IMR-90 (cell line): Measurements from ENCODE around the gene UXS1.

Experiments
- CEBPB ChIP-seq: IDR thresholded peaks from 2 replicates; pipeline ENCODE4 v1.6.1; 2012; ENCODE audit warnings: low read depth, low read length, improper control_type of control experiment
- CTCF ChIP-seq: conservative IDR thresholded peaks from 2 replicates; pipeline ENCODE4 v1.5.1; 2012; ENCODE audit warnings: mild to moderate bottlenecking, low read depth, low read length, improper control_type of control experiment
- MAZ ChIP-seq: IDR thresholded peaks from 2 replicates; pipeline ENCODE4 v1.6.1; 2012; ENCODE audit warnings: low read depth, mild to moderate bottlenecking, low read length, improper control_type of control experiment, moderate library complexity, borderline replicate concordance
- POLR2A ChIP-seq: IDR thresholded peaks from 2 replicates; pipeline ENCODE4 v1.6.1; 2012; ENCODE audit warnings: mild to moderate bottlenecking, low read depth, low read length
- RAD21 ChIP-seq: IDR thresholded peaks from 2 replicates; pipeline ENCODE4 v1.6.1; 2012; ENCODE audit warnings: low read length, improper control_type of control experiment
- RCOR1 ChIP-seq: IDR thresholded peaks from 2 replicates; pipeline ENCODE4 v1.6.1; 2012; ENCODE audit warnings: mild to moderate bottlenecking, low read length, improper control_type of control experiment; ENCODE audit not compliant: insufficient replicate concordance
- RFX5 ChIP-seq: IDR thresholded peaks from 2 replicates; pipeline ENCODE4 v1.8.0; 2012; ENCODE audit warnings: low read depth, mild to moderate bottlenecking, low read length, moderate library complexity
- TF ChIP-seq, protein P1 (sequence below): fragments of 150-350 bp; IDR thresholded peaks from 2 replicates; pipeline ENCODE4 v1.6.1; 2017; ENCODE audit warnings: mild to moderate bottlenecking, antibody characterized with exemption, low read length, low read depth

DNA sequence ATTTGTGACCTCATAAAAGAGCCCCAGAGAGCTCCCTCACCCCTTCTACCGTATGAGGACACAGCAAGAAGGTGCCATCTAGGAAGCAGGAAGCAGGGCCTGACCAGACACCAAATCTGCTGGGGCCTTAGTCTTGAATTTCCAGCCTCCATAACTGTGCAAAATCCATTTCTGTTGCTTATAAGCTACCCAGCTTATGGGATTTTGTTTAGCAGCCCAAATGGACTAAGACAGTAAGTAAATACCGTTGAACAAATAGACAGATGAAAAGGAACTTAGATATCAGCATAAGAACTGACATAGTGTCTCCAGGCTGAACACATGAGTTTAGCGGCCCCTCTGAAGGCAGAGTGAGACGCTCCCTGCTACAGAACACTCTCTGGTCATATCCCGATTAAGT is 130.9 kb downstream of the UXS1 start:
- TF ChIP-seq, protein P1, sequence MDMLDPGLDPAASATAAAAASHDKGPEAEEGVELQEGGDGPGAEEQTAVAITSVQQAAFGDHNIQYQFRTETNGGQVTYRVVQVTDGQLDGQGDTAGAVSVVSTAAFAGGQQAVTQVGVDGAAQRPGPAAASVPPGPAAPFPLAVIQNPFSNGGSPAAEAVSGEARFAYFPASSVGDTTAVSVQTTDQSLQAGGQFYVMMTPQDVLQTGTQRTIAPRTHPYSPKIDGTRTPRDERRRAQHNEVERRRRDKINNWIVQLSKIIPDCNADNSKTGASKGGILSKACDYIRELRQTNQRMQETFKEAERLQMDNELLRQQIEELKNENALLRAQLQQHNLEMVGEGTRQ: no peak
- TF ChIP-seq CTCF (no peak), RAD21 (no peak), POLR2A (no peak), CEBPB (no peak), MAZ (no peak), RFX5 (no peak), RCOR1 (no peak)
